WTC11 (cell line): ENCODE results near the gene BORCS8.

Experiments
- NFYB ChIP-seq: sonication (generic); formaldehyde crosslinking; conservative IDR thresholded peaks from 2 replicates; pipeline ENCODE4 v1.8.0; 2022; ENCODE audit warnings: low read depth, missing genetic modification reagents
- ZNF263 ChIP-seq: sonication (generic); formaldehyde crosslinking; IDR thresholded peaks from 2 replicates; pipeline ENCODE4 v1.8.1; 2022; ENCODE audit warnings: low read depth, mild to moderate bottlenecking, moderate library complexity, missing genetic modification reagents
- TF ChIP-seq, protein P1 (sequence below): fragments of 200-600 bp; IDR thresholded peaks from 2 replicates; pipeline ENCODE4 v1.8.0; 2022; ENCODE audit warnings: antibody characterized with exemption
- TF ChIP-seq, protein P2 (sequence below): sonication (generic); formaldehyde crosslinking; IDR thresholded peaks from 2 replicates; pipeline ENCODE4 v1.8.1; 2022; ENCODE audit warnings: mild to moderate bottlenecking, moderate library complexity, missing genetic modification reagents
- TF ChIP-seq, protein P3 (sequence below): sonication (generic); formaldehyde crosslinking; IDR thresholded peaks from 2 replicates; pipeline ENCODE4 v1.8.1; 2022; ENCODE audit warnings: missing genetic modification reagents, borderline replicate concordance

DNA sequence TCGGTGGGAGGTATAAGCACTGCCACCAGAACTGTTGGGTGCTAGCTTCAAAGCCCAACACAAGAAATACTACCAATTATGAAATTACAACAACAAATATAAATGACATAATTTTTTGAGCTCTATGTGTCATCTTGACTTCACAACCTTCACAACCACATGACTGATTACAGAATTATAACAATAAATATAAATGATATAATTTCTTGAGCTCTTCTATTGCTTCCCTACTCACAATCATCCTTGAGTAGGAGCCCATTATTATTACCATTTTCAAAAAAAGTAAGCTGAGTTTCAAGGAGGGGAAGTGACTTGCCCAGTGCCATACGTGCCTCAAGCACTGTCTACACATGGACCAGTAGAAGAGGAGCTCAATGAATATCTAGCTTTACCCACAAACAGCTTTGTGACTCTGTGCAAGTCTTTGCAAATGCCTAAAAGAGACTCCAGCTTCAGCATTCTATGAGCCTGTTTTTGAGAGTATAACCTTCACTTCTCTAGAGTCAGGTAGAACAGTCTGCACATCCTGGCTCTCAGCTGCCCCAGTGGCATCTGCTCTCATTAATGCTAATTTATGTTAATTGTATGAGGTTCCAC lies 42.4 kb upstream of the BORCS8 start:
- TF ChIP-seq, protein P1, sequence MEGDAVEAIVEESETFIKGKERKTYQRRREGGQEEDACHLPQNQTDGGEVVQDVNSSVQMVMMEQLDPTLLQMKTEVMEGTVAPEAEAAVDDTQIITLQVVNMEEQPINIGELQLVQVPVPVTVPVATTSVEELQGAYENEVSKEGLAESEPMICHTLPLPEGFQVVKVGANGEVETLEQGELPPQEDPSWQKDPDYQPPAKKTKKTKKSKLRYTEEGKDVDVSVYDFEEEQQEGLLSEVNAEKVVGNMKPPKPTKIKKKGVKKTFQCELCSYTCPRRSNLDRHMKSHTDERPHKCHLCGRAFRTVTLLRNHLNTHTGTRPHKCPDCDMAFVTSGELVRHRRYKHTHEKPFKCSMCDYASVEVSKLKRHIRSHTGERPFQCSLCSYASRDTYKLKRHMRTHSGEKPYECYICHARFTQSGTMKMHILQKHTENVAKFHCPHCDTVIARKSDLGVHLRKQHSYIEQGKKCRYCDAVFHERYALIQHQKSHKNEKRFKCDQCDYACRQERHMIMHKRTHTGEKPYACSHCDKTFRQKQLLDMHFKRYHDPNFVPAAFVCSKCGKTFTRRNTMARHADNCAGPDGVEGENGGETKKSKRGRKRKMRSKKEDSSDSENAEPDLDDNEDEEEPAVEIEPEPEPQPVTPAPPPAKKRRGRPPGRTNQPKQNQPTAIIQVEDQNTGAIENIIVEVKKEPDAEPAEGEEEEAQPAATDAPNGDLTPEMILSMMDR, result no peak
- TF ChIP-seq, protein P2, sequence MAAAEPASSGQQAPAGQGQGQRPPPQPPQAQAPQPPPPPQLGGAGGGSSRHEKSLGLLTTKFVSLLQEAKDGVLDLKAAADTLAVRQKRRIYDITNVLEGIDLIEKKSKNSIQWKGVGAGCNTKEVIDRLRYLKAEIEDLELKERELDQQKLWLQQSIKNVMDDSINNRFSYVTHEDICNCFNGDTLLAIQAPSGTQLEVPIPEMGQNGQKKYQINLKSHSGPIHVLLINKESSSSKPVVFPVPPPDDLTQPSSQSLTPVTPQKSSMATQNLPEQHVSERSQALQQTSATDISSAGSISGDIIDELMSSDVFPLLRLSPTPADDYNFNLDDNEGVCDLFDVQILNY, result no peak
- no peak for TF ChIP-seq NFYB (CRISPR knock-in tag)
- no peak for TF ChIP-seq ZNF263 (CRISPR knock-in tag)
- TF ChIP-seq, protein P3, sequence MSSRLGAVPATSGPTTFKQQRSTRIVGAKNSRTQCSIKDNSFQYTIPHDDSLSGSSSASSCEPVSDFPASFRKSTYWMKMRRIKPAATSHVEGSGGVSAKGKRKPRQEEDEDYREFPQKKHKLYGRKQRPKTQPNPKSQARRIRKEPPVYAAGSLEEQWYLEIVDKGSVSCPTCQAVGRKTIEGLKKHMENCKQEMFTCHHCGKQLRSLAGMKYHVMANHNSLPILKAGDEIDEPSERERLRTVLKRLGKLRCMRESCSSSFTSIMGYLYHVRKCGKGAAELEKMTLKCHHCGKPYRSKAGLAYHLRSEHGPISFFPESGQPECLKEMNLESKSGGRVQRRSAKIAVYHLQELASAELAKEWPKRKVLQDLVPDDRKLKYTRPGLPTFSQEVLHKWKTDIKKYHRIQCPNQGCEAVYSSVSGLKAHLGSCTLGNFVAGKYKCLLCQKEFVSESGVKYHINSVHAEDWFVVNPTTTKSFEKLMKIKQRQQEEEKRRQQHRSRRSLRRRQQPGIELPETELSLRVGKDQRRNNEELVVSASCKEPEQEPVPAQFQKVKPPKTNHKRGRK (CRISPR knock-in tag), result no peak
